ENCODE results near the gene STIP1. TPM values are rescaled to one million over a fixed set of nuclear protein-coding genes. Genes with fewer than 3 reads are reported as not detected.
A peak's percentile ranks its signal among the peaks of the same experiment; 100 is the strongest.

STIP1 gene
- total RNA-seq, 1 donor from 2014 or later = 159 TPM

- Mint-ChIP-seq H3K9me3 (no peaks in the 10 kb centered on the region), H3K36me3 (ENCODE audit: low read depth) (no peaks in the 10 kb centered on the region), H3K4me1 (peaks cover 64% of the 10 kb centered on the region), H3K4me3 (peak overlapping the region; percentile 91), H3K27ac (peak overlapping the region; percentile 91), H3K27me3 (no peaks in the 10 kb centered on the region)
- no peak for TF ChIP-seq CTCF (IDR thresholded peaks at IDR 0.05)
- no peak for DNase-seq
- CTCF ChIA-PET = interaction anchor here (0.6 kb wide), 1 partner anchor 11 kb away, joined by 3 read pairs; the partner anchor contains the start of gene FKBP2
- POLR2A ChIA-PET = interaction anchor here (0.7 to 12.7 kb wide), 9 partner anchors 11 to 75 kb away, joined by 3 to 191 read pairs (median 5); partner anchors contain the start of genes ESRRA, FERMT3, FKBP2 and PPP1R14B
- intact Hi-C loops (cut with micrococcal nuclease) = loop anchor here (1.0 to 5.0 kb wide), 8 partner anchors 11 to 292 kb away; partner anchors contain the start of genes GPR137, NAA40, PPP1R14B and PRDX5
- no peak for ATAC-seq (ENCODE audit: low read depth)
Measured at GRCh38 chr11:64229744-64230170, 43.8 kb downstream of the STIP1 start.

GRCh38 chr11:64230171-64230984, 44.4 kb downstream of the STIP1 start, which contains the start of gene DNAJC4:
Gene DNAJC4 (plus strand): TSS chr11:64230548. CDS start chr11:64230855, 307 bp downstream.
- no peak for TF ChIP-seq CTCF (IDR thresholded peaks at IDR 0.05)
- Mint-ChIP-seq H3K27me3 (no peaks in the 10 kb centered on the region), H3K4me1 (peaks cover 62% of the 10 kb centered on the region), H3K9me3 (no peaks in the 10 kb centered on the region), H3K36me3 (ENCODE audit: low read depth) (peaks cover 3% of the 10 kb centered on the region), H3K27ac (peak within 1 kb of the TSS; percentile 91), H3K4me3 (peak within 1 kb of the TSS; percentile 91)
- DNase-seq (peak; percentile 87), ATAC-seq (ENCODE audit: low read depth) (peak; percentile 59)
- CTCF ChIA-PET = interaction anchor here (0.6 kb wide), 1 partner anchor 11 kb away, joined by 3 read pairs; the partner anchor contains the start of gene FKBP2
- intact Hi-C loops (cut with micrococcal nuclease) = loop anchor here (1.0 to 5.0 kb wide), 8 partner anchors 10 to 293 kb away; partner anchors contain the start of genes GPR137, NAA40, PPP1R14B and PRDX5
- POLR2A ChIA-PET = interaction anchor here (0.7 to 12.7 kb wide), 11 partner anchors 11 to 74 kb away, joined by 3 to 191 read pairs (median 5); partner anchors contain the start of genes ESRRA, FERMT3, FKBP2 and PLCB3

GRCh38 chr11:64230985-64231365, 45.0 kb downstream of the STIP1 start:
- H3K4me3 Mint-ChIP-seq = peak overlapping the region; percentile 91
- DNase-seq (no peak), ATAC-seq (ENCODE audit: low read depth) (no peak)
- peaks cover 5% of the 10 kb centered on the region for H3K36me3 Mint-ChIP-seq (ENCODE audit: low read depth)
- H3K27ac Mint-ChIP-seq = peak overlapping the region; percentile 91
- peaks cover 67% of the 10 kb centered on the region for H3K4me1 Mint-ChIP-seq
- POLR2A ChIA-PET = interaction anchor here (0.7 to 12.7 kb wide), 7 partner anchors 10 to 110 kb away, joined by 3 to 191 read pairs (median 4); partner anchors contain the start of genes FERMT3, FKBP2 and PLCB3
- no peaks in the 10 kb centered on the region for H3K9me3 Mint-ChIP-seq
- intact Hi-C loops (cut with micrococcal nuclease) = loop anchor here (1.0 to 5.0 kb wide), 8 partner anchors 9 to 294 kb away; partner anchors contain the start of genes GPR137, NAA40, PPP1R14B and PRDX5
- CTCF ChIA-PET = interaction anchor here (1.2 kb wide), 1 partner anchor 73 kb away, joined by 3 read pairs; no protein-coding TSS in a partner anchor
- H3K27me3 Mint-ChIP-seq = no peaks in the 10 kb centered on the region
- no peak for TF ChIP-seq CTCF (IDR thresholded peaks at IDR 0.05)

GRCh38 chr11:64231546-64231945, 45.6 kb downstream of the STIP1 start:
- H3K27ac Mint-ChIP-seq = peak overlapping the region; percentile 63
- TF ChIP-seq CTCF (IDR thresholded peaks at IDR 0.05) = no peak
- CTCF ChIA-PET = interaction anchor here (1.2 kb wide), 1 partner anchor 73 kb away, joined by 3 read pairs; no protein-coding TSS in a partner anchor
- no peaks in the 10 kb centered on the region for H3K9me3 Mint-ChIP-seq
- ATAC-seq (ENCODE audit: low read depth) (no peak), DNase-seq (no peak)
- peaks cover 69% of the 10 kb centered on the region for H3K4me1 Mint-ChIP-seq
- peak overlapping the region; percentile 91 for H3K4me3 Mint-ChIP-seq
- intact Hi-C loops (cut with micrococcal nuclease) = loop anchor here (5.0 kb wide), 2 partner anchors 86 to 294 kb away; partner anchors contain the start of genes NAA40, PRDX5 and TRMT112
- POLR2A ChIA-PET = interaction anchor here (0.7 to 12.7 kb wide), 6 partner anchors 10 to 111 kb away, joined by 3 to 191 read pairs (median 4); partner anchors contain the start of genes FERMT3, FKBP2 and PLCB3
- H3K27me3 Mint-ChIP-seq = no peaks in the 10 kb centered on the region
- peaks cover 5% of the 10 kb centered on the region for H3K36me3 Mint-ChIP-seq (ENCODE audit: low read depth)
